HepG2 (cell line): Measurements from ENCODE around the gene B4GALT1. TPM values are rescaled to one million over a fixed set of nuclear protein-coding genes. Genes with fewer than 3 reads are reported as not detected.

Experiments used
- ATAC-seq: fragments of 200-7000 bp; cut with Tn5 transposase; 3 replicates; pipeline ENCODE4 v1.9.1; 2020; ENCODE audit warnings: mild to moderate bottlenecking, moderate library complexity
- BruUV-seq: library from RNA; stranded (reverse); fragments of 400-500 nt; replicated peaks from 2 replicates; lab custom pipeline; 2021; lab: Mats Ljungman, UMichigan
- CTCF ChIA-PET: fragments of 300-600 bp; formaldehyde crosslinking; extraction: SDS; loops from one replicate; lab custom pipeline; 2021; ENCODE audit warnings: low total read pairs, inconsistent platforms, low intra/inter-chr PET ratio; lab: Yijun Ruan, JAX
- POLR2A ChIA-PET: fragments of 350-600 bp; sonication (Branson Sonifier 250); formaldehyde crosslinking; loops from one replicate; lab custom pipeline; 2020; ENCODE audit warnings: antibody characterized with exemption, inconsistent platforms; lab: Yijun Ruan, JAX
- DNase-seq: peaks from one replicate; pipeline ENCODE4 v3.0.0-alpha.2; 2015; ENCODE audit warnings: low spot score
- FAIRE-seq: peaks from 3 replicates; lab custom pipeline; 2011; peaks lifted over from hg19 to GRCh38; lab: Jason Lieb, UNC
- H2AFZ ChIP-seq: one replicate; pipeline ENCODE4 v1.6.1; 2011; ENCODE audit warnings: low read length, inconsistent platforms
- H3K27ac ChIP-seq: fragments of 300-600 bp; 3 replicates; pipeline ENCODE4 v1.8.0; 2011; ENCODE audit warnings: mixed run types, mild to moderate bottlenecking, mixed read lengths, low read length, inconsistent platforms; ENCODE audit not compliant: insufficient read depth; ENCODE audit errors: extremely low read length
- H3K27me3 ChIP-seq, 2 experiments: fragments of 200-600 bp in 1 of 2; 2 replicates in 1 of 2; 3 replicates in 1 of 2; pipeline versions ENCODE4 v1.6.0 to v1.8.0; 2011; ENCODE audit warnings: low read length in 2 of 2, mild to moderate bottlenecking in 2 of 2, moderate library complexity in 2 of 2, inconsistent platforms in 1 of 2; ENCODE audit not compliant: insufficient read depth in 2 of 2, control insufficient read depth in 1 of 2
- H3K36me3 ChIP-seq, 2 experiments: fragments of 200-600 bp in 1 of 2; replicated peaks in 1 of 2; 2 replicates in 1 of 2; 3 replicates in 1 of 2; pipeline versions ENCODE4 v1.5.1 to v1.8.0; 2011; ENCODE audit warnings: low read length in 2 of 2, inconsistent platforms in 1 of 2; ENCODE audit not compliant: insufficient read depth in 2 of 2, control insufficient read depth in 1 of 2
- H3K4me1 ChIP-seq: 2 replicates; pipeline ENCODE4 v1.5.1; 2012; ENCODE audit warnings: low read length, inconsistent platforms; ENCODE audit not compliant: insufficient read depth
- H3K4me2 ChIP-seq: 2 replicates; pipeline ENCODE4 v1.6.0; 2011; ENCODE audit warnings: low read depth, low read length, inconsistent platforms
- H3K4me3 ChIP-seq, 3 experiments: fragments of 200-600 bp in 1 of 3; sonication (generic), shearing (Covaris generic) in 1 of 3; replicated peaks in 1 of 3; 2 replicates each; pipeline ENCODE4 v1.5.1; 2011 to 2016; ENCODE audit warnings: low read length in 3 of 3, inconsistent platforms in 2 of 3, low read depth in 2 of 3, mild to moderate bottlenecking in 2 of 3, control low read depth in 1 of 3, mixed read lengths in 1 of 3; ENCODE audit not compliant: insufficient read depth in 1 of 3
- H3K79me2 ChIP-seq: one replicate; pipeline ENCODE4 v1.6.1; 2011; ENCODE audit warnings: low read length, inconsistent platforms; ENCODE audit not compliant: insufficient read depth
- H3K9ac ChIP-seq: 2 replicates; pipeline ENCODE4 v1.6.0; 2011; ENCODE audit warnings: mild to moderate bottlenecking, low read depth, low read length, inconsistent platforms; ENCODE audit not compliant: insufficient read depth
- H3K9me3 ChIP-seq: 2 replicates; pipeline ENCODE4 v1.5.1; 2012; ENCODE audit warnings: mild to moderate bottlenecking, low read length
- H4K20me1 ChIP-seq: 2 replicates; pipeline ENCODE4 v1.6.0; 2011; ENCODE audit warnings: inconsistent platforms, mild to moderate bottlenecking, low read length, moderate library complexity; ENCODE audit not compliant: insufficient read depth
- ATF2 ChIP-seq: sonication (generic); formaldehyde crosslinking; IDR thresholded peaks from 2 replicates; pipeline ENCODE4 v1.4.0; 2020; ENCODE audit warnings: missing genetic modification reagents
- TFE3 ChIP-seq: IDR thresholded peaks from 2 replicates; pipeline ENCODE4 v1.6.1; 2016
- WGBS: methylation state at CpG from one replicate; pipeline ENCODE4 v1.1.6; 2017; ENCODE audit warnings: low lambda C conversion rate; 5-methylcytosine and 5-hydroxymethylcytosine counted together
- in situ Hi-C: cut with HindIII; loops from 2 replicates; pipeline ENCODE4 v1.10.0; 2017; ENCODE audit warnings: low pct_unique_long_range_greater_than_20kb; ENCODE audit not compliant: extremely low pct_ligation_motif_present
- intact Hi-C: fragments of 100-400 bp; cut with micrococcal nuclease; formaldehyde crosslinking; loops from one replicate; pipeline ENCODE4 v1.10.0; 2022; ENCODE audit not compliant: unreplicated experiment
- polyA plus RNA-seq, 8 experiments: library from polyadenylated mRNA; depleted of rRNA in 3 of 8; stranded (reverse) in 7 of 8; unstranded in 1 of 8; fragments of >200 nt; fragmentation: Illumina TruSeq in 4 of 8; extraction: Trizol in 4 of 8; gene quantifications; 2 replicates each; pipeline versions ENCODE4 v1.2.1 to v1.2.3, GENCODE V29; 2011 to 2016; ENCODE audit warnings: low read depth in 4 of 8, missing spikeins in 1 of 8, mixed read lengths in 1 of 8; ENCODE audit not compliant: insufficient read depth in 1 of 8
- total RNA-seq, 5 experiments: library from RNA; depleted of rRNA; stranded (reverse); fragments of >200 nt; fragmentation: Illumina TruSeq; extraction: Trizol; gene quantifications; 2 replicates each; pipeline ENCODE4 v1.2.3, GENCODE V29; 2016; ENCODE audit warnings: low read depth in 1 of 5

Gene B4GALT1
- total and polyA plus RNA-seq, 2 of the 13 experiments (the other 11 are each of a cell fraction or from before 2014, with no cell fraction given), result 15.7 to 33.5 TPM

GRCh38 chr9:33209394-33209793 is 42.3 kb upstream of the B4GALT1 start (continued):
- TF ChIP-seq TFE3, result no peak

GRCh38 chr9:33202552-33203201 is 35.5 kb upstream of the B4GALT1 start:
- Histone ChIP-seq H4K20me1 (no peaks in the 10 kb centered on the region), H3K4me1 (no peaks in the 10 kb centered on the region), H3K9me3 (no peaks in the 10 kb centered on the region), H3K27ac (no peak overlapping the region), H3K27me3 (peaks cover 2 to 48% of the 10 kb centered on the region in 2 experiments; a peak in 4 of 5 replicates), H3K4me2 (no peak overlapping the region), H3K4me3 (no peak overlapping the region), H2AFZ (no peak overlapping the region), H3K36me3 (no peaks in the 10 kb centered on the region), H3K79me2 (no peaks in the 10 kb centered on the region), H3K9ac (no peak overlapping the region)
- ChIA-PET CTCF (no interaction called here), POLR2A (no interaction called here)
- no peak; the same call in 1 of the 3 replicates for ATAC-seq
- WGBS, result 24% methylated on average over 7 of the region's 11 CpGs
- in situ Hi-C loops (no loop called here), intact Hi-C loops (no loop called here)
- DNase-seq, result no peak
- BruUV-seq, result no TSS peak
- no peak for TF ChIP-seq ATF2 (CRISPR knock-in tag)
- no peak for FAIRE-seq
